HG03066 (cell line): Measurements from ENCODE around the gene PTPN13.
"Not testable (repeated sequence)": the region's sequence is repeated elsewhere in the genome, so short reads cannot be mapped to it uniquely, and the experiment has no call there.

Source experiments
- ATAC-seq: cut with Tn5 transposase; IDR thresholded peaks from one replicate; pipeline ENCODE4 v1.9.1; 2021; ENCODE audit warnings: low read depth; ENCODE audit not compliant: unreplicated experiment

Gene PTPN13

GRCh38 chr4:86704601-86705000 is 110.5 kb downstream of the PTPN13 start:
- no peak for ATAC-seq

- ATAC-seq, result no peak
Observed at GRCh38 chr4:86706923-86707597, 112.9 kb downstream of the PTPN13 start.

GRCh38 chr4:86717651-86718050 is 123.5 kb downstream of the PTPN13 start:
- ATAC-seq, result no peak

- no peak for ATAC-seq
Observed at GRCh38 chr4:86718152-86718551, 124.0 kb downstream of the PTPN13 start.

GRCh38 chr4:86719149-86719548 is 125.0 kb downstream of the PTPN13 start:
- ATAC-seq, result not testable (repeated sequence)

- ATAC-seq, result no peak
Observed at GRCh38 chr4:86720508-86721068, 126.5 kb downstream of the PTPN13 start.

- ATAC-seq, result no peak
Observed at GRCh38 chr4:86721412-86721811, 127.3 kb downstream of the PTPN13 start.

GRCh38 chr4:86730310-86730709 is 136.2 kb downstream of the PTPN13 start:
- no peak for ATAC-seq

GRCh38 chr4:86737244-86737643 is 143.1 kb downstream of the PTPN13 start:
- no peak for ATAC-seq

GRCh38 chr4:86741846-86742245 is 147.7 kb downstream of the PTPN13 start:
- ATAC-seq, result no peak

- no peak for ATAC-seq
Observed at GRCh38 chr4:86744570-86744969, 150.5 kb downstream of the PTPN13 start.

- ATAC-seq, result no peak
Observed at GRCh38 chr4:86749121-86749520, 155.0 kb downstream of the PTPN13 start.

GRCh38 chr4:86755388-86755787 is 161.3 kb downstream of the PTPN13 start:
- no peak for ATAC-seq

GRCh38 chr4:86757468-86757867 is 163.4 kb downstream of the PTPN13 start:
- ATAC-seq, result no peak

GRCh38 chr4:86759298-86759697 is 165.2 kb downstream of the PTPN13 start:
- no peak for ATAC-seq

- no peak for ATAC-seq
Observed at GRCh38 chr4:86762649-86763048, 168.5 kb downstream of the PTPN13 start.

- ATAC-seq, result no peak
Observed at GRCh38 chr4:86769794-86770193, 175.7 kb downstream of the PTPN13 start.

- no peak for ATAC-seq
Observed at GRCh38 chr4:86771141-86771540, 177.0 kb downstream of the PTPN13 start.

GRCh38 chr4:86775061-86775460 is 180.9 kb downstream of the PTPN13 start:
- ATAC-seq, result no peak

- ATAC-seq, result no peak
Observed at GRCh38 chr4:86778175-86778574, 184.1 kb downstream of the PTPN13 start.

- ATAC-seq, result no peak
Observed at GRCh38 chr4:86788826-86789225, 194.7 kb downstream of the PTPN13 start.

- ATAC-seq, result no peak
Observed at GRCh38 chr4:86791126-86791525, 197.0 kb downstream of the PTPN13 start.

- ATAC-seq, result no peak
Observed at GRCh38 chr4:86809809-86810208, 215.7 kb downstream of the PTPN13 start.
